Measurements from ENCODE around the gene PIH1D1.

PIH1D1 gene

GRCh38 chr19:49421878-49422202 is 29.8 kb downstream of the PIH1D1 start:
- in situ Hi-C loops (cut with HindIII; ENCODE audit: low sequenced_read_pairs), result no loop called here

- in situ Hi-C loops (cut with HindIII; ENCODE audit: low sequenced_read_pairs), result no loop called here
These were observed 30.4 kb downstream of the PIH1D1 start for GRCh38 chr19:49421039-49421877.

GRCh38 chr19:49420227-49420626 is 31.4 kb downstream of the PIH1D1 start:
- in situ Hi-C loops (cut with HindIII; ENCODE audit: low sequenced_read_pairs), result no loop called here

GRCh38 chr19:49419173-49419572 is 32.4 kb downstream of the PIH1D1 start:
- in situ Hi-C loops (cut with HindIII; ENCODE audit: low sequenced_read_pairs), result no loop called here

GRCh38 chr19:49418511-49418910 is 33.1 kb downstream of the PIH1D1 start:
- in situ Hi-C loops (cut with HindIII; ENCODE audit: low sequenced_read_pairs), result no loop called here

GRCh38 chr19:49417088-49417487 is 34.5 kb downstream of the PIH1D1 start:
- in situ Hi-C loops (cut with HindIII; ENCODE audit: low sequenced_read_pairs), result no loop called here

- in situ Hi-C loops (cut with HindIII; ENCODE audit: low sequenced_read_pairs), result no loop called here
These were observed 35.8 kb downstream of the PIH1D1 start for GRCh38 chr19:49415810-49416200.

GRCh38 chr19:49415102-49415809 is 36.4 kb downstream of the PIH1D1 start:
- in situ Hi-C loops (cut with HindIII; ENCODE audit: low sequenced_read_pairs), result no loop called here

GRCh38 chr19:49414256-49414655 is 37.4 kb downstream of the PIH1D1 start:
- in situ Hi-C loops (cut with HindIII; ENCODE audit: low sequenced_read_pairs), result no loop called here

- in situ Hi-C loops (cut with HindIII; ENCODE audit: low sequenced_read_pairs), result no loop called here
These were observed 38.3 kb downstream of the PIH1D1 start for GRCh38 chr19:49413348-49413747.

- in situ Hi-C loops (cut with HindIII; ENCODE audit: low sequenced_read_pairs), result no loop called here
These were observed 39.8 kb downstream of the PIH1D1 start for GRCh38 chr19:49411681-49412326.

- in situ Hi-C loops (cut with HindIII; ENCODE audit: low sequenced_read_pairs), result no loop called here
These were observed 42.1 kb downstream of the PIH1D1 start for GRCh38 chr19:49409441-49410029.

GRCh38 chr19:49408816-49409440 is 42.7 kb downstream of the PIH1D1 start:
- in situ Hi-C loops (cut with HindIII; ENCODE audit: low sequenced_read_pairs), result no loop called here

- in situ Hi-C loops (cut with HindIII; ENCODE audit: low sequenced_read_pairs), result no loop called here
These were observed 44.1 kb downstream of the PIH1D1 start for GRCh38 chr19:49407482-49408015.

- in situ Hi-C loops (cut with HindIII; ENCODE audit: low sequenced_read_pairs), result no loop called here
These were observed 44.5 kb downstream of the PIH1D1 start for GRCh38 chr19:49407079-49407478.

- in situ Hi-C loops (cut with HindIII; ENCODE audit: low sequenced_read_pairs), result no loop called here
These were observed 48.0 kb downstream of the PIH1D1 start for GRCh38 chr19:49403404-49404187.

- in situ Hi-C loops (cut with HindIII; ENCODE audit: low sequenced_read_pairs), result no loop called here
These were observed 51.6 kb downstream of the PIH1D1 start for GRCh38 chr19:49400029-49400428.

- in situ Hi-C loops (cut with HindIII; ENCODE audit: low sequenced_read_pairs), result no loop called here
These were observed 52.7 kb downstream of the PIH1D1 start for GRCh38 chr19:49398931-49399330.

GRCh38 chr19:49398001-49398615 is 53.5 kb downstream of the PIH1D1 start:
- in situ Hi-C loops (cut with HindIII; ENCODE audit: low sequenced_read_pairs), result no loop called here
